Neural progenitor cell (in vitro differentiated cells): ENCODE data around the gene MROH8.

Experiments
- EZH2phosphoT487 ChIP-seq: fragments of 200-600 bp; sonication (generic); IDR thresholded peaks from 2 replicates; pipeline ENCODE4 v1.6.1; 2017; ENCODE audit warnings: antibody characterized with exemption
- TF ChIP-seq, protein P1 (sequence below): fragments of 200-600 bp; sonication (generic); IDR thresholded peaks from 2 replicates; pipeline ENCODE4 v1.5.1; 2017; ENCODE audit warnings: antibody characterized with exemption, mild to moderate bottlenecking

DNA sequence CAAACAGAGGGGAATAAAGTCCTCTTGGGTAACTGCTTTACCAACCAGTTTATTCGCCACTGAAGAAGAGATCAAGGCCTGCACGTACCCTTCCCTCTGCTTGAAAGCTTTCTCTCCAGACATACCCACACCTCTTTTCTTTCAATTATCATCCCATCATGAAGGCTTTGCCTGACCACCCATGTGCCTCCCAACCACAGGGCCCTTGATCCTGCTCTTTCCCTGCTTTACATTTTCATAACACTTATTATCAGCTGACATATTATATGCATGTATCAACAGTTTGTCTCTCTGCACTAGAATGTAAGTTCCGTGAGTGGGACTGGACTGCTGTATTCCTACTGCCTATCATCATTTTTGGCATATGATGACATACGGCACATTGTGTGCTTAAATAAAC is 21.1 kb downstream of the MROH8 start:
- TF ChIP-seq, protein P1, sequence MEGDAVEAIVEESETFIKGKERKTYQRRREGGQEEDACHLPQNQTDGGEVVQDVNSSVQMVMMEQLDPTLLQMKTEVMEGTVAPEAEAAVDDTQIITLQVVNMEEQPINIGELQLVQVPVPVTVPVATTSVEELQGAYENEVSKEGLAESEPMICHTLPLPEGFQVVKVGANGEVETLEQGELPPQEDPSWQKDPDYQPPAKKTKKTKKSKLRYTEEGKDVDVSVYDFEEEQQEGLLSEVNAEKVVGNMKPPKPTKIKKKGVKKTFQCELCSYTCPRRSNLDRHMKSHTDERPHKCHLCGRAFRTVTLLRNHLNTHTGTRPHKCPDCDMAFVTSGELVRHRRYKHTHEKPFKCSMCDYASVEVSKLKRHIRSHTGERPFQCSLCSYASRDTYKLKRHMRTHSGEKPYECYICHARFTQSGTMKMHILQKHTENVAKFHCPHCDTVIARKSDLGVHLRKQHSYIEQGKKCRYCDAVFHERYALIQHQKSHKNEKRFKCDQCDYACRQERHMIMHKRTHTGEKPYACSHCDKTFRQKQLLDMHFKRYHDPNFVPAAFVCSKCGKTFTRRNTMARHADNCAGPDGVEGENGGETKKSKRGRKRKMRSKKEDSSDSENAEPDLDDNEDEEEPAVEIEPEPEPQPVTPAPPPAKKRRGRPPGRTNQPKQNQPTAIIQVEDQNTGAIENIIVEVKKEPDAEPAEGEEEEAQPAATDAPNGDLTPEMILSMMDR = no peak
- no peak for TF ChIP-seq EZH2phosphoT487
